Duodenal mucosa (tissue), 2 donors: ENCODE measurements around the gene ZNF827.
A peak's percentile ranks its signal among the peaks of the same experiment; 100 is the strongest.

ENCODE experiments used
- H3K27ac ChIP-seq: one replicate; pipeline ENCODE4 v1.7.0; 2013; ENCODE audit warnings: low read depth, low read length
- H3K27me3 ChIP-seq, 2 donors: one replicate each; pipeline ENCODE4 v1.7.0; 2013; ENCODE audit warnings: low read length in 2 of 2, control low read depth in 1 of 2; ENCODE audit not compliant: insufficient read depth in 2 of 2, control insufficient read depth in 1 of 2
- H3K36me3 ChIP-seq, 2 donors: one replicate each; pipeline ENCODE4 v1.7.0; 2013; ENCODE audit warnings: low read length in 2 of 2, control low read depth in 1 of 2; ENCODE audit not compliant: insufficient read depth in 2 of 2, control insufficient read depth in 1 of 2
- H3K4me1 ChIP-seq, 2 donors: one replicate each; pipeline ENCODE4 v1.7.0; 2013; ENCODE audit warnings: low read length in 2 of 2, control low read depth in 1 of 2; ENCODE audit not compliant: insufficient read depth in 2 of 2, control insufficient read depth in 1 of 2
- H3K4me3 ChIP-seq, 2 donors: one replicate each; pipeline ENCODE4 v1.7.0; 2013; ENCODE audit warnings: low read length in 2 of 2, low read depth in 1 of 2
- H3K9ac ChIP-seq, 2 donors: one replicate each; pipeline ENCODE4 v1.7.0; 2013; ENCODE audit warnings: low read length in 2 of 2, low read depth in 1 of 2
- H3K9me3 ChIP-seq, 2 donors: one replicate each; pipeline ENCODE4 v1.7.0; 2013; ENCODE audit warnings: low read length in 2 of 2, control low read depth in 1 of 2; ENCODE audit not compliant: control insufficient read depth in 1 of 2

Gene ZNF827

DNA sequence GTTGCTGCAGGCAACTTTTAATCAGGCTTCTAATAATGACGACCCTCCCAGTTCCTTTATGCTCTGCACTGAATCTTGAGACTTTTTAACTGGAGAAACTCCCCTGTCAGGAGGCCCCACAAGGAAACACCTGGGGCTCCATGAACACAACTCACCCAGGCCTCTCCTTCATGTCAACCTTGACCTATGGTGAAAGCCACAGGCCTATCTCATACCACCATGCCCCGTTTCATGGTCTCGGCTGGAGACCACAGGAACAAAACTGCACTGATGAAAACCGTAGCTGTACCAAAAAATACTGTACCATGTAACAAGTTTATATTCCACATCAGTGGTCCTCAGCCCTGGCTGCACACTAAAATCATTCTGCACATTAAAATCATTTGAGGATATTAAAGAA, 57.0 kb downstream of the ZNF827 start:
- peaks cover 12 to 27% of the 10 kb centered on the region in 2 donors for H3K36me3 ChIP-seq
- H3K27ac ChIP-seq: peak overlapping the region; percentile 6
- H3K4me3 ChIP-seq: peak overlapping the region in 1 of 2 donors; percentile 18
- H3K9me3 ChIP-seq: no peaks in the 10 kb centered on the region
- H3K4me1 ChIP-seq: peaks cover 21 to 26% of the 10 kb centered on the region in 2 donors
- H3K27me3 ChIP-seq: no peaks in the 10 kb centered on the region
- H3K9ac ChIP-seq: no peak overlapping the region

DNA sequence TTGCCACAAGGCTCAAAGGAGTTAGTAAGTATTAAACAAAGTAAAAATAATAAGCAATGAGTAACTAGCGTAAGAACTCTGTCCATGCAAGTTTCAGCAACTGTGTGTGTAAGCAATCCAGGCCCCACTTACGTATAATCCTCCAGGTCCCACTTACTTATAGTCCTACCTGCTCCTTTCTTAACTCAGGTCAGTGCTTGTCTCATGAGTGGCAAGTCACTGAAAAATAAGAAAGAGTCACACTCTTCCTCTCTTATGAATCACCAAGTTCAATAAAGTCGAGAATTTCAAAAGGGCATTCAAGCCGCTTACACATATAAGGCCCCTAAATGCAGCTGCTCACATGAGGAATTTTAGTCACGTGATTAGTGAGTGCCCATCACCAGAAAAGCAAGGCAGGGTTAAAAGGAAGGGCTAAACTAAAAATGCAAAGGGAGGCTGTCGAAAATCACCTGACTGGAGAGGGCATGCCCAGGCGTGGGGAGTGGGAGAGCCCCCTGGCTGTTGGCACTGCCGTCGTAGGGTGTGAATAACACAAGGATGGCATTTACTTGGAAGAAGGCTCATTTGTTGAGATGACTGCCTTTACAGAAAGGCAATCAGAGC, 58.2 kb downstream of the ZNF827 start:
- Histone ChIP-seq H3K36me3 (peaks cover 4 to 22% of the 10 kb centered on the region in 2 donors), H3K27ac (no peak overlapping the region), H3K9ac (no peak overlapping the region), H3K4me1 (peaks cover 21 to 26% of the 10 kb centered on the region in 2 donors), H3K4me3 (no peak overlapping the region), H3K27me3 (no peaks in the 10 kb centered on the region), H3K9me3 (no peaks in the 10 kb centered on the region)

DNA sequence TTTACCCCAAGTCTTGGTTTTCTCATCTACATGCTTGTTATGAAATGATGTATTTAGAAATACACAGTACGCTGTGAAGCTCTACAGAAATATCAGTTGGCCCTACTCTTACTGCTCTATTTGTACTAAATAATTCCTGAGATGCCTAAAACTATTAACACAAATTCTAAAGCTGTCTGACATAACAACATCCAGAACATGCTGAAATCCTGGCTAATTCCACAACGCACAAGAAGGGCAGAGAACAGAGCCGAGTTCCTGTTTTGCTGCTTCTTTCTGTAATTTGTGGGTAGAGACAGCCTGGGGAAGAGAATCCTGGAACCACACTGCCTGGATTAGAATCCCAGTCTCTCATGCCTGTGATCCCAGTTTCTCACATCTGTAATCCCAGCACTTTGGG, 59.0 kb downstream of the ZNF827 start:
- H3K9ac ChIP-seq: no peak overlapping the region

DNA sequence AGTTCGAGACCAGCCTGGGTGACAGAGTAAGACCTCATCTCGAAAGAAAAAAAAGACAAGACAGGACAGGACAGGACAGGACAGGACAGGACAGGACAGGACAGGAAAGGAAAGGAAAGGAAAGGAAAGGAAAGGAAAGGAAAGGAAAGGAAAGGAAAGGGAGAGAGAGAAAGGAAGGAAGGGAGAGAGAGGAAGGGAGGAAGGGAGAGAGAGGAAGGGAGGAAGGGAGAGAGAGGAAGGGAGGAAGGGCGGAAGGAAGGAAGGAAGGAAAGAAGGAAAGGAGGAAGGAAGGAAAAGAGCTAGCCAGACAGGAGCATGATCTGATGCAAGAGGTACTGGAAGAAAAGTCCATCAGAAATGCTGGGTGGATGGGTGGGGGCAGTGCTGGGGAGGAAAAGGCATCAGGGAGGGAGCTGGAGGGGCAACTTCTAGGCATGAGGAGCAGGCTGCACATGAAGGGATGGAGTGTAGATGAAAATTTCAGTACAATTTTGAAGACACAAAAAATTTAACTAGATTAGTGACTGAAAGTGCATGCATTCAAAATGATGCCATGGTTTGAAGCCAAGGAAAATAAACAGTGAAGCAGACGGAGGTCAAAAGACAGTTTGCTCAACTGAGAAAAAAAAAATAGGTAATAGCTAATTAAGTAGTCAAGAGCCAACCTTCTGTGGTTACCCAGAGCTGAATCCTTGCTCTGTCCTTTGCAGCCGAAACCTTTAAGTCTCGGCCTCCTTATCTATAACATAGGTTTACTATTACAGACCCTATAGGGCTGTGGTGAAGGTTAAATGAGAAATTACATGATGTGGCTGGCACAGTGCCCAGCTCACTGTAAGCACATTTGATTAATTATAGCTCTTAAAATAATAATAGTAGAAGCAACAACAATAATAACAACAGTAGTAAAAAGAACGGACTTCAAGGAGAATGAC, 59.9 kb downstream of the ZNF827 start:
- H3K4me3 ChIP-seq: no peak overlapping the region
- no peak overlapping the region for H3K27ac ChIP-seq
- H3K27me3 ChIP-seq: no peaks in the 10 kb centered on the region

More for the DNA sequence above, 59.0 kb downstream of the ZNF827 start:
- H3K36me3 ChIP-seq: peaks cover 0 to 18% of the 10 kb centered on the region in 2 donors
- peaks cover 21 to 26% of the 10 kb centered on the region in 2 donors for H3K4me1 ChIP-seq
- no peak overlapping the region for H3K4me3 ChIP-seq
- H3K27me3 ChIP-seq: no peaks in the 10 kb centered on the region
- no peak overlapping the region for H3K27ac ChIP-seq
- H3K9me3 ChIP-seq: no peaks in the 10 kb centered on the region

DNA sequence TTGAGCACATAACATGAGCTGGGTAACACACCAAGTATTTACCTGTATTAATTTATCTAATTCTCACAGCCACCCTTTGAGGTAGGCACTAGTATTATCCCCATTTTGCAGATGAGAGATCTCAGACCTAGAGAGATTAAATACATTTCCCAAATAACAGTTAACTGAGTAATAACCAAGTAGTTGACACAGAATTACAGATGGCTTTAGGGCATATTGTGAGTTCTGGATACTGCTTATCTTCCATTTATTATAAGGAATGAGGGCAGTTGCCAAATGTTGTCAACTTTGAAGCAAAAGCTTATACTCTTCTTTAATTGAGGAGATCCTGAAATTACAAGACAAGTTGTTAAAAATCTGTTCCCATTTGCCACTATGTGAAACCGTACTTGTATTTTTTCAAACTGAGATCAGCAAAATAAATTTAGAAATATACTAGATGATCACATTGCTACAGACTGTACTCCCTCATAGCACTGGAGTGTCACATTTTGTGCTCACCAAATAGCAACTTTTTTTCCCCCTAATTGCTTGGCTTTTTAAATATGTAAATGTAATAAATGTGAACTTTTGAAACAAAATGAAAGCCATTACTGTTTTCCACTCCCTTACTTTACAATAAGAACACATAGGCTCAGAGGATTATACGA, 62.0 kb downstream of the ZNF827 start:
- H3K27me3 ChIP-seq: no peaks in the 10 kb centered on the region
- H3K27ac ChIP-seq: no peak overlapping the region
- no peak overlapping the region for H3K4me3 ChIP-seq
- peaks cover 4% of the 10 kb centered on the region in 2 donors for H3K36me3 ChIP-seq
- H3K9ac ChIP-seq: no peak overlapping the region
- peaks cover 11 to 13% of the 10 kb centered on the region in 2 donors for H3K4me1 ChIP-seq
- H3K9me3 ChIP-seq: no peaks in the 10 kb centered on the region

More for the DNA sequence above, 59.9 kb downstream of the ZNF827 start:
- Histone ChIP-seq H3K9me3 (no peaks in the 10 kb centered on the region), H3K36me3 (peaks cover 0 to 11% of the 10 kb centered on the region in 2 donors), H3K4me1 (peaks cover 21 to 26% of the 10 kb centered on the region in 2 donors), H3K9ac (no peak overlapping the region)

DNA sequence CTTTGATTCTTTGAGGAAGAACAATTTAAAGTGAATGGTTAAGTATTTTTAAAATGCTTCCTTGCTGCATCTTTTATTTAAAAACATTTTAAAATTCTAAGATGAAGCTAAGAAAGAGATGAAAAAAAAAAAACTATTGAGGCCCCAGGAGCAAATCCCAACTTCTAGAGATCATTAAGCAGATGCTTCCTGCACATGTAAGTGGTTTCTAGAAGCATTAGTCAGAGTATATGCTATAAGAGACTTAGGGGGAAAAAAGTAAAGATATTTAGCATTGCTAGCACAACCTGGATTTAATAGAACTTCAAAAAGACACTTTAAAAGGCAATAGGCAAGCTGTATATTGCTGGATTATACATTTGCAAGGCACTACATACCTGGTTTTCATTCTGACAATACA, 64.7 kb downstream of the ZNF827 start:
- H3K4me1 ChIP-seq: peaks cover 0 to 24% of the 10 kb centered on the region in 2 donors
- H3K9me3 ChIP-seq: no peaks in the 10 kb centered on the region

DNA sequence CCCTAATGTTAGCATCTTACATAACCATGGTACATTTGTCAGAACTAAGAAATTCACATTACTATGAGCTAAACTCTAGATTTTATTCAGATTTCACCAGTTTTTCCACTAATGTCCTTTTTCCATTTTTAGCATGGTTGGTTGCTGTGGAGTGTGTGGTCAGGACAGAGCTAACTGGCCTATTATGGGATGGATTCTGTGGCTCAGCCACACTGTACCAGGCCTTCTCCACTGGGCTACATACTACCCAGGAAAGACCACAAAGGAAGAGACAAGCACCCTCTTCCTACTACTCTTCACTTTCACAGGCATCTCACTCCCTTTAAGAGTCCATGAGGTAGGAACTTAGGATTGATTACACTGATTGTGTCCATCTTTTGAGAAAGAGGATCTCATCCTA, 67.4 kb downstream of the ZNF827 start:
- Histone ChIP-seq H3K27me3 (no peaks in the 10 kb centered on the region), H3K27ac (no peak overlapping the region), H3K9ac (no peak overlapping the region), H3K36me3 (peaks cover 2 to 4% of the 10 kb centered on the region in 2 donors), H3K9me3 (no peaks in the 10 kb centered on the region), H3K4me1 (peaks cover 0 to 23% of the 10 kb centered on the region in 2 donors), H3K4me3 (no peak overlapping the region)

More for the DNA sequence above, 64.7 kb downstream of the ZNF827 start:
- Histone ChIP-seq H3K27ac (no peak overlapping the region), H3K36me3 (peaks cover 4% of the 10 kb centered on the region in 2 donors), H3K9ac (no peak overlapping the region), H3K4me3 (no peak overlapping the region), H3K27me3 (no peaks in the 10 kb centered on the region)

DNA sequence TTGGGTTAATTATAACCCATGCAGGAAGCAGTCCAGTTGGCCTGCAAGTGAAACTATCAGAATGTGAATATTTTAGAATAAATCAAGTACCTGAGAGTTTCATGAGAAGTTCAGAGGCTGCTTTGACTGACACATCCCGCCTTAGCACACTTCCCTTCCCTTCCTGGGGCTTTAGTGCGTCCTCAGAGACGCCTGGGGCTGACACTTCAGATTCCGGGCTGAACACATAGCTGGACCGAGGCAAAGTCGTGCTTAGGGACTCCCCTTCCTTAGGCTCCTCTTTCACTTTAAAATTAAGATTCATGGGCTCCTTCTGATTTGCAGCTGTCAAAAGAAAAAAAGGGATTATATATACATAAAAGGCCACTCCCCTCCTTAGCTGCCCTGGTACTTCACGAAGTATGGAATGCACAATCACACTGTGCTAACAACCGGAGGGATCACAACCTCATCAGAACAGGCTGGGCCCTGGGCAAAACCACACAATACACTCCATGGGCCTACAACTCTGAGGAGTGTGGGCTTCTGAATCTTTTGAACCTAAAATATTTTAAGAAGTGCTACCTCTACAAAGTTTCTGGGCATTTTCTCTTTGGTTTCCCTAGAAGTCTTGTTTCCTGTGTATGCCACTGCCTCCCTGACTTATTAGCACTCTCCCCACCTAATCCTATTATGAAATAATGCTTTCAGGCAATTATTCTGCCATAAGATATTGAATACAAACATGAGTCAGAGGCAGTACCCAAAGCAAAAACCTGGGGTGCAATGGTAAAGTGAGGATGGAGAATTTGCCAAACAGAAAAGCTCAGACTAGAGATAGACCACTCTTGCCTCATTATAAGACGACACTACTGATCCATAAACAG, 68.2 kb downstream of the ZNF827 start:
- Histone ChIP-seq H3K27me3 (no peaks in the 10 kb centered on the region), H3K4me3 (peak overlapping the region; percentile 23 to 38), H3K27ac (peak overlapping the region; percentile 26), H3K9ac (peak overlapping the region in 1 of 2 donors; percentile 13), H3K36me3 (peaks cover 0 to 4% of the 10 kb centered on the region in 2 donors), H3K4me1 (peaks cover 0 to 23% of the 10 kb centered on the region in 2 donors), H3K9me3 (no peaks in the 10 kb centered on the region)

DNA sequence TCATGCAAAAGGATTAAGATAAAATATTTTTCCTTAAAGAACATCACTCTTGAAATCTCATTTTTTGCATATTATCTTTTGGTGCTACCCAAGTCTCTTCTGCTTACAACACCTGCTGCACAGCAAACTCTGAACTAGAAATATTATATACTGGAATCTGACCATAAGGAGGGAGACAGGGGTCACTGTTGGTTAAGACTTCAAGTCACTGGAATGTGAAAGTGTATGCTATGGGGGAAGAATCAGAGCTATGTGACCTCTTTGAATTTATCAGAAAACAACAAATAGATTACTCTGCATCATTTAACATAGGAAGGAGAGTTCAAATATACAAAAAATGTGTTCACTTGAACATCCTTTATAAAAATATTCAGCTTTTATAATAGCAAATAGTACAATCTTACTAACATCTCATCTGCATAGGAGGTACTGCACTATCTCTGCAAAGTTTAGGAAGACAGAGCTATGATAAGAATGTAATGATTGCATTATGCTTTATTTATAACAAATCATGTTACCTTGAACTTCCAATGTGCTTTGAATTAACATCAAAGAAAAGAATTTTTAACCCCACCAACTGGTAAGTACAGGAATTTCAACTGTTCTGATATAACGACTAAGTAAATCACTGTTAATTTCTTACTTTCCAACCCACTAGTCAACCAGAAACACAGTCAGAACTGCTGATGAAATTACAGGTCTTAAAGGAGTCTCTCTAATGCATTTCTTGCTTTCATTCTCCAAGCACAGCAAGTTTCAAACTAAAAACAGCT, 69.8 kb downstream of the ZNF827 start:
- no peak overlapping the region for H3K9ac ChIP-seq
- H3K36me3 ChIP-seq: peaks cover 0 to 4% of the 10 kb centered on the region in 2 donors
- no peaks in the 10 kb centered on the region for H3K9me3 ChIP-seq
- H3K4me1 ChIP-seq: peaks cover 0 to 23% of the 10 kb centered on the region in 2 donors
- no peak overlapping the region for H3K4me3 ChIP-seq
- H3K27ac ChIP-seq: no peak overlapping the region
- H3K27me3 ChIP-seq: no peaks in the 10 kb centered on the region
